ENCODE measurements around the gene CYP4V2.

Gene CYP4V2

DNA sequence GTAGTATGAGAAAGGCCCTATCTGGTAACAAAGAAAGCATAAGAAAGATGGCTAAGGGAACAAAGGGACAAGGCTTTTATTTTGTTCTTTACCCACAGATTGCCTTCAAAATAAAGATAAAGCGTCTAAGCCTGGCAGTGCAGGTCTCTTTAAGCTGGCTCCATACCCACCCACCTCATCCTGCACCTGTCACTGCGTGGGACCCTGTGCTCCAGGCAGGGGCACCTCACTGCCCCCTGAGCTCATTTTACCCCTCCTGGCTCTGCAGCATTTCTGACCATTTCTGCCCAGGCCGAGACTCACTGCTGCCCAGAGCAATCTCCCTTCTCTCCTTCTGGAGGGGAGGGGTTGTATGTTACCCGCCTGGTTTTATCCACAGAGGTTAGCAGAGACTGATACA, 1.7 kb upstream of the CYP4V2 start:
- DNase-seq: no peak

DNA sequence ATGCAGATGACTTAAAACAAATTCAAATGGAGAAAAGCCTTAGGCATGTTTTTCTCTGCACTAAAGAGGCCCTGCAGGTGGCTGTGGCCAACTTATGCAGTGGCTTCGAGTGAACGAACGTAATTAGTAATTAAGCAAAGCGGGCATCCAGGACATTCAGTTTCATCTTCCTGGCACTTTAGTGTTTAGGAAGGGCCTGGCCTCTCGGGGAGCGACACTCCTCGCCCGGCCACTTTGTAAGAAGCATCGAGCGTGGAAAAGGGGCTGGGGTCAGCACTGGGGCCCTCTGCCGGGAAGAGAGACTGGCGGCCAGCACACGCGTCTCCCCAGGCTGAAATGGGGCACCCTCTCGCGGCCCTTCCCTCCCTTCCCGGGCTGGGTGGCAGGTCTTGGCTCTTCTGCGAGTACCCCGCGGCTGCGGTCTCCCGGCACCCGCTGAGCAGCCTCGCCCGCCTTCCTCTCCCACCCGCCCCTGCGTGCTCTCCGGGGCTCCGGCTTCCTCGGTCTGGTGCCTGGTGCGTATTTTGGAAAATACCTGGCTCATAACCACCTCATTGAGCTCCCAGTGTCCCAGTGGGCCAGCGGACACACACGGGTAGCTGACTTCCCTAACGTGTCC, 677 bp upstream of the CYP4V2 start:
- peak in 1 of 2 experiments; percentile 49 for DNase-seq

DNA sequence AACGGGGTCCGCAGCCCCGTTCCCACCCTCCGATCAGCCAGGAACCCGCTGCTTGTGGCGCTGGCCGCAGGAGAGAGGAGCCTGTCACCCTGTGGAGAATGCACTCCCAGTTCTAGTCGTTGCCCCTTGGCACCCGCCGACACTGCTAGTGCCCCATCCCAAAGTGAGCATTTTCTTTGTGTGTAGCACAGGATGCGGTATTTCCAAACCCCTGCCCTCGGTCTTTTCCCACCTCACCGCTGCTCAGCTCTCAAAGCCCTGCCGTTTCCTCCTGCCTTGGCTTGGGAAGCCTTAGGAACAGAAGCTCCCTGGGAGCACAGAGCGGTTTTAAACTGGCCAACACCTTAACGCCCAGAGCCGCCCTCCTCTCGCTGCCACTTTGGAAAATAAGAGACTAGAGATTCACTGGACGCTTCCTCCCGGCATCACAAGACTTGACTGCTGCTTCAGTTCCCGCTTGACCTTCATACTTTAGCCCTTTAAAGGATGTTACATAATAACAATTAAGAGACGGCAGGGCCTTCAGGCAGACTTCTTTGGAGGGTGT, 772 bp downstream of the CYP4V2 start:
- peak; percentile 35 to 48 for DNase-seq

DNA sequence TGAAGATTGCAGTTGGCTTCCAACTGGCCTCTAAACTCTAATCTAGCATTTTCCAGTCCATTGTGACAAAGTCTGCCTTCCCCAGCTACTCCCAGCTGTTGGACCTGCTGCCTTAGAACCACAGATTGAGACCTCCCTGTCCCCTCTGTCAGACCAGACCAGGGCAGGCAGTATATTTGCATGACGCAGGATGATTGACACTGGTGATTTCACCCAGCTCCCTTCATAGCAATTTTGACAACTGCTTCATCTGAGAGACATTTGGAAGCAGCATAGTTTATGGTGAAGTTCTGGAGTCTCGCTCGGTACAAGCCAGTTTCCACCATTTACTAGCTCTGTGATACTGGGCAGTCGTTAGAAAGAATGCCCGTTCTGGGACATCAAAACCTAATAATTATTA, 2.5 kb downstream of the CYP4V2 start:
- DNase-seq: no peak

DNA sequence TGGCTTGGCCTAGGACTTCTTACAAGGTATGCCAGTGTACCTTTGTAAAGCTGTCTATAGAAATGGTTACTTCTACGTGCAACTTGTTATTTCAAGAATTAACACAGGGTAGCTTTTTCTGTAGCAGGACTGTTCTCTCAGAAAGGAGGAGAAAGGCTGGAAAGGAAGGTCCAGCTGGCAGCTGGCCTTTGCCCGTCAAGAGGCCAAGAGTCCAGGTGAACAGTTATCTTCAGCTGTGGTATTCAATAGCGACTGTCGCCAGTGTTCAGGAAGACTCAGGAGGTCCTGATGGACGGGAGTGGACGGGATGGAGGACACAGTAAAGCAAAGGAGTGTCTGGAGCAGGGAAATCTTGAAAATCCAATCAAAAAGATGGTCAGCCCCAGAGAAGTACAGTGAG, 4.7 kb downstream of the CYP4V2 start:
- no peak for DNase-seq

DNA sequence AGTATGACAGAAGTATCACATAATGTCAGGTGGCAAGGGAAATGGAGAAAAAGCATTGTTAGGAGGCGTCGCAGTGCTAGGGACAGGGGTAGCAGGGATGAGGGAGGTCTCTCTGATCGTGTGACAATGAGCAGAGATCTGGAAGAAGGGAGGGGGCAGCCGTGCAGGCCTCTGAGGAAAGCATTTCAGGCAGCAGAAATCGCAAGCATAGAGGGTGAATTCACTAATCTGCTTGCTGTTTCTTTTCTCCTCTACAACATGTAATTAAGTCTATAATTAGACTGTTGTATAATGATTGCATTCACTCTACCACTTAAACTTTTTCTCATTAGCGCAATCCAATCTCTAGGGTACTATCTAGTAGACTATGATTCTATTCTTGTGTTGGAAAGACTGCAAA, 9.1 kb downstream of the CYP4V2 start:
- no peak for DNase-seq

DNA sequence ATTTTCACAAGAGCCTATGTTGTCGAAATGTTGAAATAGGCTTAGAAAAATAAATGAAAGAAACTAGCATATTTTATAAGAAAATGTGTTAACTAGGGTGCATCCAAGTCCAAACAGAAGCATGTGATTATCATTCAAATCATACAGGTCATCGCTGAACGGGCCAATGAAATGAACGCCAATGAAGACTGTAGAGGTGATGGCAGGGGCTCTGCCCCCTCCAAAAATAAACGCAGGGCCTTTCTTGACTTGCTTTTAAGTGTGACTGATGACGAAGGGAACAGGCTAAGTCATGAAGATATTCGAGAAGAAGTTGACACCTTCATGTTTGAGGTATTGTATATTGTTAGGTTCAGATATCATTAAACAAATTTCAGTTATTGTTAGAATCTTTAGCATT, 9.6 kb downstream of the CYP4V2 start:
- DNase-seq: no peak

DNA sequence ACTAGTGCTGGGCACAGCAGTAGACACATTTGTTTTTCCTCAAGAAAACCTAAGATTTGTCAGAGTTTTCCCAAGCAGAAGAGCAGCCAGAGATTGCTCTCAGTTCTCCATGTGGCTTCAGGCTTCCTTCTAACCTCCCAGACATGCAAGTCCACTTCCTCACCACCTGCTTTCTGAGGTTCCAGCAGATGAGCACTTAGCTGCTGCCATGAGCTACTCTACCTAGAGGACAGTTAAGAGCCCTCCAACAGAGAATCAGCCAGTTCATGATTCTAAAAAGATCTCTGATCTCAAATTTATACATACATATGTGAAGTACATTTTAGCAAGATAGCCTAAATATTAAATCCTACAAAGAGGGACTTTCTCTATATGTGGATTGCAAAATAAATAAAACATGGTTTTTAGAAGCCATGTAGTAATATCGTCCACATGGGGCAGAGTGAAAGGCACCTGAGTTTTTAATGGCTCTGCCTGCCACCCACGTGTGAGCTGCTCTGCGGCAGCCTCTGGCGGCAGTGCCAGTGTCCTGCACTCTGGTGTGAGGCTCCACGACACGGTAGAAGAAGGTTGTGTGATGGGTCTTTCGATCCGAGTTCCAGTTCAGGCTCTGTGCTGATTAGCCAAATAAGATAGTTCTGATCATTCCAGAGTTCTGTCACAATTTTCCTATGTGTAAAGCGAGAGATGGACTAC, 10.3 kb downstream of the CYP4V2 start:
- DNase-seq: peak; percentile 46 to 53

DNA sequence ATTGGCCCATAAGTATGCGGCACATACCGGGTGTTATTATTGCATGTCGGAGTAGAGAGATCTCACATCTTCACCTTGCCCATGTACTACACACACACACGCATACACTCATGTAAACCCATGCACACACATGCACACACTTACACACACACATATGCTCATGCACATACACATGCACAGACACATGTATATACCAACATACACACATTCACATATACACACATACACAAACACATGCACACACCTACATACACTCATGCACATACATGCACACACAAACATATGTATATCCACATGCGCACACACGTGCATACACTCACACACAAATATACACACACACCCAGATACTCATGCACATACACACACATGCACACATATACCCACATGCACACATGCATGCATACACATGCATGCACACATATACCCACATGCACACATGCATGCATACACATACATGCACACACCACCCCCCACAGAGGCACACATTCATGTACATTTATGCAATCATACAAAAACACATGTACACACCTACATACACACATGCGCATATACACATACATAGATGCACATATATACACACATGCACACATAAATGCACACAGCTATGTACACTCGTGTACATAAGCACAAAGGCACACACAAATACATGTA, 11.2 kb downstream of the CYP4V2 start:
- no peak for DNase-seq

DNA sequence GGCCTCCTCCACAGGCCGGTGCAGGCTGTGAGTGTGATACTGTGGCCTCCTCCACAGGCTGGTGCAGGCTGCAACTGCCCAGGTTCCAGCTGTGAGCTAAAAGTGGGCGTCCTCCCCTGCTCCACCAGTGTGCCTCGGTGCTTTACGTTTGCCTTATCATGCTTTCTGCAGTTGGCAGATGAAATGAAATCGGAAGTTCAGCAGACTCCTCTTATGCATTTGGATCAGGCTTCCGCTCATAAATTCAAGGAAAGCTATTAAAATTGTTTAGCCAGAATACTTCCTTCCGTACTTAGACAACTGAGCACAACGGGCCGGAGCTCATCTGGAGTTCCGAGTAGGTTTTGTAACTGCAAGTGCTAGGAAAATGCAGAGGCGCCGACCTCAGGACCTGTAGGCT, 12.0 kb downstream of the CYP4V2 start:
- DNase-seq: no peak

DNA sequence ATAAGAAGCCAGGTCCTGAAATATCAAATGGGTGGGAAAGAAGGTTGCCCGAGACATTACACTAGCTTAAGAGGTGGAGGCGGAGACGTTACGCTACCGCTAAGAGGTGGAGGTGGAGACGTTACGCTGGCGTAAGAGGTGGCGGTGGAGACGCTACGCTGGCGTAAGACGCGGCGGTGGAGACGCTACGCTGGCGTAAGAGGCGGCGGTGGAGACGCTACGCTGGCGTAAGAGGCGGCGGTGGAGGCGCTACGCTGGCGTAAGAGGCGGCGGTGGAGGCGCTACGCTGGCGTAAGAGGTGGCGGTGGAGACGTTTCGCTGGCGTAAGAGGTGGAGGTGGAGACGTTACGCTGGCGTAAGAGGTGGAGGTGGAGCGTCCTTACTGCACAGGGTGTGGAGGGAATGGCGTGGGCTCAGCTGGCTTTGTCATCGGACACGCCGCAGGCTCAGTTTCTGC, 12.8 kb downstream of the CYP4V2 start:
- DNase-seq: no peak

DNA sequence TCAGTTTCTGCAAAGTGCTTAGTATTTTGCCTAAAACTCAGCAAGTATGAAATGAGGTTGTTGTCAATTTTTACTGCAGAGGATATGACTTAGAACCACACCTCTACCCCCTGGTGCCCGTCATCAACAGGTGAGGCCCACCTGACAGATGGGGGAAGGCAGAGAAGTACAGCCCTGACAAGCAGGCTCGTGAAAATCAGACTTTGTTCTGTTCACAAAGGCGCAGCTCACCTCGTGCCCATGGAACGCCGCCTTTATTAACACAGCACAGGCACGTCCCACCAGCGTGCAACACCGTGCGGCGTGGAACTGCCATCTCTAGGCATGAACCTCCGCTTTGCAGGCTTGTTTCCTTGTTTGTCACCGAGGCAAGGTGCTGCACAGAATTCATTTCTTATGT, 13.3 kb downstream of the CYP4V2 start:
- no peak for DNase-seq

DNA sequence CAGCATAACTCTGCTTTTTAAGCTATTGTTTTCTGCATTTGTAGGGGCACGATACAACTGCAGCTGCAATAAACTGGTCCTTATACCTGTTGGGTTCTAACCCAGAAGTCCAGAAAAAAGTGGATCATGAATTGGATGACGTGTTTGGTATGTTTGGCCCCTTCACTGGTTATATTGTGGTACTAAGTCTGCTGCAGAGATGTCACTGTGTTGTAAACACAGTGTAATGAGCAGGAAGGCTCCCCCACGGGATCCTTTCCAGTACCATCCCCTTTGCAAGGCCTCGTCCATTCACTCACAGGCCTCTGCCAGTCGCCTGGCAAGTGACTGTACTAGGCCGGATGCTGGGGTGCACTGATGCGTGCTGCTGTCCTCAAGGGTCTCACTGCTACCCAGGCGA, 13.8 kb downstream of the CYP4V2 start:
- no peak for DNase-seq

DNA sequence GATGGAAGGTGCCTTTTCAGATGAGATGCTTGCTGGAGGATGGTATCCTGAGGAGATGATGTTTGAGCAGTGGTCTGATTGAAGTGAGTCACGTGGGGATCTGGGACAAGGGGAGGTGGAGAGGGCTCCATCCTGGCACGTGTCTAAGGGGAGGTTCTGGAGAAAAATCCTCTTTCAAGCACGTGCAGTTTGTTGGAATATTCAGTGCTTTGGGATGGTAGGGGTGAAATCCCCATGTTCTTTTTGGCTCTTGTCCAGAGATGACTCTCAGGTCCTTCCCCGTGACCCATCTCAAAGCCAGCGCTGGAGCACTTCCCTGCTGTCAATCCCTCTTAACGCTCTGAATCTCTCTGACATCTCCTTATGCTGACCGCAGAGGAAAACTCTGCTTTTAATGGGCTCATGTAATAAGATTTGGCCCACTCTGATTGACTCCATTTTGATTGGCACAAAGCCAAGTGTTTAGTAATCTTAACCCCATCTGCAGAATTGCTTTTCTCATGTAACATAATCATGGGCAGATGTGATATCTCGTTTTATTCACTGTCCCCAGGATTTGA, 25.2 kb downstream of the CYP4V2 start:
- no peak for DNase-seq

DNA sequence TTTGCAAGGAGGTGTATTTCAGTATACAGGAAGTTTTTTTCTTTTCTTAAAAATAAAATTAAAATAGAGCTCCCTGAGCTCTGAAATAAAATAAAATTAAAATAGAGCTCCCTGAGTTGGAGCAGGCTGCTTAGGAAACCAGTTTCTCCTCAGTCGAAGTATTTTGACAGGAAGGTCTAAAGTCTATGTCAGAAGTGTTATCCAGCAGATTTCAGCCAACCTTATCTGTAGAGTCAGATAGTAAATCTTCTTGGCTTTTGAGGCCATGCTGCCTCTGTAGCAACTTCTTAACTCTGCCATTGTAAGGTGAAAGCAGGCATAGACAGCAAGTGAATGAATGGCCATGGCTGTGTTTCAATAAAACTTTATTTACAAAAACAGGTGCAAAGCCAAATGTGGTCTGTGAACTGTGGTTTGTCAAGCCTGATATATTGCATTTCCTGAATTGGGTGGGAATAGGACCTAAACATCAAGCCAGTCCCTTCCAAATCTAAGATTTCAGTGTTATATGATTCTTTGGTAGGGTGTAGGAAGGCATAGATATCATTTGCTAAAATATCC, 26.4 kb downstream of the CYP4V2 start:
- no peak for DNase-seq

DNA sequence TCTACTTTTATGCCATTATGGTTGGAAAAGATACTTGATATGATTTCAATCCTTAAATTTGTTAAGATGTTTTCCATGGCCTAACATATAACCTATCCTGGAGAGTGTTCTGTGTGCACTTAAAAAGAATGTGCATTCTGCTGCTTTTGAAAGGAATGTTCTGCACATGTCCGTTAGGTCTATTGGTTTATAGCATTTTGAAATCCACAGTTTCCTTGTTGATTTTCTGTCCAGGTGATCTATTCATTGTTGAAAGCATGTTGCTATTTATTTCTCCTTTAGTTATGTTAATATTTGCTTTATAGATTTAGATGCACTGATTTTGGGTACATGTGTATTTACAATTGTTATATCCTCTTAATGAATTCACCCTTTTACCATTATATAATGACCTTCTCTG, 30.3 kb downstream of the CYP4V2 start:
- DNase-seq: no peak

DNA sequence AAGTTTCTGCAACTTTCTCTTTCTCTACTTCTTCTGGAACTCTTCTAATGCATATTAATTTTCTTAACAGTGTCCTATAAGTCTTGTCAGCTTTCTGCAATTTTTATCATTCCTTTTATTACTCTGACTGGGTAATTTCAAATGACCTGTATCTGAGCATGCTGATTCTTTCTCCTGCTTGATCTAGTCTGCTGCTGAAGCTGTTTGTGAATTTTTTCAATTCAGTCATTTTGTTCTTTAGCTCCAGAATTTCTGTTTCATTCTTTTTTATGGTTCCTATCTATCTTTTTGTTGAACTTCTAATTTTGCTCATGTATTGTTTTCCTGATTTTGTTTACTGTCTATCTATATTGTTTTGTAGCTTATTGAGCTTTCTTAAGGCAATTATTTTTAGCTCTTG, 34.5 kb downstream of the CYP4V2 start:
- DNase-seq: no peak

DNA sequence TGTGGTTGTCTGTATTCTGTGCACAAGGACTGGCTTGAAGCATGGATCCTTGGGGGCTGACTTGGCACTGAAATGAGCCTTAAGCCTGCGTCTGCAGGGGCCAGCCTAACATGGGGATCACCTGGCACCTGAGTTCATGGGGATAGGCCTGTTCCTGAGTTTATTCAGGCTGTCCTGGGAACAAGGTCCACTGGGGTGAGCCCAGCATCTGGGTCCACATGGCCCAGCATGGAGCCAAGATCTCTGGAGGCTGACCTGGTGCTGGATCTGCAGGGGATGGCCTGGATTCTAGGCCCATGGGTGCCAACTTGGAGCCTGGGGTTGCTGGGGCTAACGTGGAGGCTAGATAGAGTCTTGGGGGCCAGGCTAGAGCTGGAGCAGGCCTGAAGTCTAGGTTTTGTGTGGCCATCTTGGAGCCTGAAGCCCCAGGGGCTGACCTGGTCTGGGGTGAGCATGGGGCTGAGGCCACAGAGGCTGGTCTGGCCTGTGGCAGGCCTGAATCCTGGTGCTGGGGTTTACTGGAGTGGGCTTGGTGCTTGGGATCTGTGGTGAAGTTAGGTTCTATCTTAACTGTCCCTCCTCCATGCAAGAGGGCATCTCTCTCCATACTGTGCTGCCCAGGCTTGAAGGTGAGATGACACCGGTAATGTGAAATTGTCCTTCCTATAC, 35.3 kb downstream of the CYP4V2 start:
- DNase-seq: no peak

DNA sequence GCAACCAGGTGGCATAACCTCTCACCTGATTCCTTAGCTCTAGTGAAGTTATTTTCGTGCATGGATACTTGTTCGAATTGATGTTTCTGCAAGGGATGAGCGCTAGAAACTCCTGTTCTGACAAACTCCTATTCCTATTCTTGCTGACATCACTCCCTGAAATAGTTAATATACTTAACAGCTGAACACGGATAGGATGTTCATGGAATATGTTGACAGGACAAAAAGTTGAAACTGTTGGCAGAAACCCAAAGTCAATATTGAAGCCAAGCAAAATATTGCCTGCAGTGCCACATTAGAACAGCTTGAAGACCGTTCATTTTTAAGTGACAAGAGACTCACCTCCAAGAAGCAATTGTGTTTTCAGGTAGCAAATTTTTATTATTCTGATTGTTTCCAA, 35.9 kb downstream of the CYP4V2 start, which contains the start of gene KLKB1:
KLKB1 (plus strand) TSS at position 287 of the 400 bp plus-strand sequence. CDS start 689 bp downstream, outside the sequence.
- no peak for DNase-seq

DNA sequence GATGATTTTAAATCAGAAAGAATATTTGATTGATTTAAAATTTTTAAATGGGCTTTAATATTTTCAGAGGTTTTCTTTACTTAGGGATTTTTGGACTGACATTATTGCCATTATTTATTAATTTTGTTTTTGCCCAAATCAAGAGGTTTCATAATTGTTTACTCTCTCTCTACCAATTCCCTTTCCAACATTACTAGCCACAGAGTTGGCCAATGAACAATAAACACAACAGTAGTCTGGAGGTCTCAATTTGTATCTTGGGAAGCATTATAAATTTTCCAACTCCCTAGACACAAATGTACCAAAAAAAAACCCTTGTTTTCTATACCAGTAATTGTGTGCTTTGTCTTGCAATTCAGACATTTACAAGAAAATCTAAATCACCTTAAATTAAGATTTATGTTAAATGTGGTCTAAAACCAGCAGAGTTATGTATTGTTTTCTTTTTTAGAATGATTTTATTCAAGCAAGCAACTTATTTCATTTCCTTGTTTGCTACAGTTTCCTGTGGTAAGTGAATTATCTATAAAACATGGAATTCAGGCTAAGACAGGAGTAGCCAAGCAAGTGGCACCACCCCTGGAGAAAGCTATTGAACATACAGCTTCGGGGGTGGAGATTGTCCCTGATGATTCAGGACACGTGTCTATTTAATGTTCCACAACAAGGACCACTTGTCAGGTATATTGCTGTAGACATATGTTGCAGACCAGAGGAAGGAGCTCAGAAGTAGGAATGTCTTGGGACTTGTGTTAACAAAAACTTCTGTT, 36.6 kb downstream of the CYP4V2 start:
- DNase-seq: no peak

DNA sequence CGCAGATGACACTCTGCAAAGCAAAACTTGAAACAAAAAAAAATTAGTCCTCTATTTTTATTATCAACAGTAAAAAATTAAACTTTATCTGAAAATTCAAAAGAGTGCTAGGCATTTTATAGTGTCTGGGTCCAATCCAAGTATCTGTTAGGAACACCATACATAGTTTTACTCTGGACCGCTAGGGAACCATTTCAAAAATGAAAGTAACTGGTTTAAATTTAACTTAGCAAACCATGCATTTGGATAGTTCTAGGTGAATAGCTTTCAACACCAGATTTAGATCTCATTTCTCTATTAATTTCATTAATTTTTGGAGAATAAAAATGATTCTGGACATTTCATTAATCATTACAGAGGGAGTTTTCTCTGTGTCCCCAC, 37.1 kb downstream of the CYP4V2 start:
- no peak for DNase-seq

DNA sequence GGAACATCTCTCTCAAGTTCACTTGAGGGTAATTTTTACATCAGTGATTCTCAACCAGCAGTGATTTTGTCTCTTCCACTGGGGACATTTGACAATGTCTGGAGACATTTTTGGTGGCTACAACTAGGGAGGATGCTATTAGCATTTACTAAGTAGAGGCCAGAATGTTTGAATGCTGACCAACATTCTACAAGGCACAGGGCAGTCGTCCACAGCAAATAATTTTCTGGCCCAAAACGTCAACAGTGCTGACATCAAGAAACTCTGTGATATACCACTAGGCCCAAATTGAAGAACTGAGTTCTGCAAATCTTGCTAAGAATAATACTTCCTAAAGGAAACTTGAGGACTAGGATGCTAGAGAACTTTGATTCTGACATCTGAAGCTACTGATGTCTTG, 43.0 kb downstream of the CYP4V2 start:
- DNase-seq: no peak

All from activated CD4-positive, alpha-beta T cell treated with anti-CD3 and anti-CD28 coated beads, Interleukin-2, amount 50 U/mL, for 48 hours (primary cell).